Ovary (tissue), 9 donors: ENCODE measurements around the gene CYYR1. TPM values are rescaled to one million over a fixed set of nuclear protein-coding genes. Genes with fewer than 3 reads are reported as not detected.

Source experiments
- DNase-seq, 5 donors: peaks; one replicate each; pipeline ENCODE4 v3.0.0-alpha.2; 2019 to 2020
- H3K27ac ChIP-seq, 2 donors: fragments of 200-600 bp; one replicate each; pipeline versions ENCODE4 v1.5.1 to v1.8.0; 2019 to 2022
- H3K27me3 ChIP-seq: fragments of 200-600 bp; one replicate; pipeline ENCODE4 v1.8.0; 2022
- H3K36me3 ChIP-seq: fragments of 200-600 bp; sonication (generic); one replicate; pipeline ENCODE4 v1.5.1; 2019
- H3K4me1 ChIP-seq: one replicate; pipeline ENCODE4 v1.8.1; 2013; ENCODE audit warnings: mild to moderate bottlenecking, moderate library complexity; ENCODE audit not compliant: insufficient read depth
- H3K4me3 ChIP-seq: fragments of 200-600 bp; sonication (generic); one replicate; pipeline ENCODE4 v1.5.1; 2017
- H3K9me3 ChIP-seq, 2 donors: fragments of 200-600 bp in 1 of 2; sonication (generic) in 1 of 2; one replicate each; pipeline versions ENCODE4 v1.5.1 to v1.8.1; 2013 to 2019; ENCODE audit warnings: mild to moderate bottlenecking in 1 of 2, moderate library complexity in 1 of 2
- EP300 ChIP-seq: sonication (generic); formaldehyde crosslinking; IDR thresholded peaks from one replicate; pipeline ENCODE4 v1.6.1; 2017; ENCODE audit warnings: antibody characterized with exemption
- POLR2A ChIP-seq: fragments of 450-650 bp; IDR thresholded peaks from one replicate; pipeline ENCODE4 v1.6.1; 2017; ENCODE audit warnings: antibody characterized with exemption, mild to moderate bottlenecking, moderate library complexity
- WGBS, 3 donors: extraction: QIAGEN DNeasy Blood & Tissue Kit in 1 of 3; methylation state at CpG; one replicate each; pipeline versions ENCODE4 v1.1.5 to v1.1.7; 2013 to 2017; 5-methylcytosine and 5-hydroxymethylcytosine counted together
- intact Hi-C, 4 donors: fragments of 100-400 bp; cut with DNase I; formaldehyde crosslinking; loops; one replicate each; pipeline versions ENCODE4 v1.11.0 to v1.15.1; 2022 to 2023
- polyA plus RNA-seq, 2 donors: library from polyadenylated mRNA; stranded (reverse); fragments of 200-250 nt in 1 of 2; fragments of 350-450 nt in 1 of 2; fragmentation: Illumina TruSeq in 1 of 2; extraction: RNeasy Lipid Tissue Mini Kit (QIAGEN cat#74804) in 1 of 2; gene quantifications; one replicate each; pipeline ENCODE4 v1.2.3, GENCODE V29; 2013 to 2014
- total RNA-seq, 7 donors: library from RNA; depleted of rRNA in 2 of 7; stranded (reverse); fragments of >200 nt in 2 of 7; fragmentation: NEBNext Ultra II Directional in 3 of 7; extraction: Animal tissue kit (Norgen Biotek cat#: 25700) in 3 of 7; gene quantifications; one replicate each; pipeline versions ENCODE4 v1.1.0 to v1.2.4, GENCODE V29; 2016 to 2023
- TF ChIP-seq, protein P1 (sequence below), 3 donors: fragments of 450-650 bp in 2 of 3; fragments of 200-600 bp in 1 of 3; IDR thresholded peaks; one replicate each; pipeline versions ENCODE4 v1.5.1 to v1.8.0; 2016 to 2022; ENCODE audit warnings: antibody characterized with exemption in 3 of 3, mild to moderate bottlenecking in 1 of 3
- donor health status: DM: no; HTN: no; CAD: no; lungs with moderate emphysema.
- donor health status: DM: no; HTN: no; CAD: no.
- donor health status: Bipolar disorder and iron deficiency.
- donor health status: DM: yes; HTN: yes; CAD: no.
- donor health status: DM: no; HTN: no; CAD: no.
- donor health status: DM: yes; HTN: yes; CAD: no.

Gene CYYR1
- total and polyA plus RNA-seq, 9 donors = 2.4 to 23.4 (median 8.3) TPM

GRCh38 chr21:26555540-26556146 lies 17.4 kb downstream of the CYYR1 start:
- Histone ChIP-seq H3K36me3 (no peaks in the 10 kb centered on the region), H3K4me1 (no peaks in the 10 kb centered on the region), H3K27me3 (no peaks in the 10 kb centered on the region), H3K4me3 (no peak overlapping the region), H3K9me3 (no peaks in the 10 kb centered on the region), H3K27ac (no peak overlapping the region)
- TF ChIP-seq POLR2A (no peak), EP300 (no peak)
- TF ChIP-seq, protein P1, sequence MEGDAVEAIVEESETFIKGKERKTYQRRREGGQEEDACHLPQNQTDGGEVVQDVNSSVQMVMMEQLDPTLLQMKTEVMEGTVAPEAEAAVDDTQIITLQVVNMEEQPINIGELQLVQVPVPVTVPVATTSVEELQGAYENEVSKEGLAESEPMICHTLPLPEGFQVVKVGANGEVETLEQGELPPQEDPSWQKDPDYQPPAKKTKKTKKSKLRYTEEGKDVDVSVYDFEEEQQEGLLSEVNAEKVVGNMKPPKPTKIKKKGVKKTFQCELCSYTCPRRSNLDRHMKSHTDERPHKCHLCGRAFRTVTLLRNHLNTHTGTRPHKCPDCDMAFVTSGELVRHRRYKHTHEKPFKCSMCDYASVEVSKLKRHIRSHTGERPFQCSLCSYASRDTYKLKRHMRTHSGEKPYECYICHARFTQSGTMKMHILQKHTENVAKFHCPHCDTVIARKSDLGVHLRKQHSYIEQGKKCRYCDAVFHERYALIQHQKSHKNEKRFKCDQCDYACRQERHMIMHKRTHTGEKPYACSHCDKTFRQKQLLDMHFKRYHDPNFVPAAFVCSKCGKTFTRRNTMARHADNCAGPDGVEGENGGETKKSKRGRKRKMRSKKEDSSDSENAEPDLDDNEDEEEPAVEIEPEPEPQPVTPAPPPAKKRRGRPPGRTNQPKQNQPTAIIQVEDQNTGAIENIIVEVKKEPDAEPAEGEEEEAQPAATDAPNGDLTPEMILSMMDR (IDR thresholded peaks at IDR 0.05) = no peak
- WGBS, 3 donors = 77 to 86% (median 79%) methylated on average over 1 of the region's 1 CpG
- DNase-seq = no peak
- intact Hi-C loops = no loop called here

DNA sequence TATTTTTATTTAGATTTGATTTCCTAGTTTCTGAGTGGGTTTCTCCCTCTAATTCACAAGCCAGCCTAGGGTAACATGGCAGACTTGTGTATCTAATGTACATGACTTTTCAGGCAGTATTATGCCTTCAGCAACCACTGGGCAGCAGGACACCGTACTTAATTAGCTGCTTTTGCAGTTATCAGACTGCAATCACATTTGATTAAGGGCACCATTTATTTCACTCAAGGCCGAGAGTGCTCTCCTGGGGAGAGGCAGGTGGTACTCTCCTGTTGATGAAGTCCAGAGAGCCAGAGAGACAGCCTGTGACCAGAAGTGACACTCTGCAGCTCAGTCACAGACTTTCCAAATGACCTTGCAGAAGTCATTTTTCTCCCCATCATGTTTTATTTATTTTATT lies 18.7 kb downstream of the CYYR1 start:
- TF ChIP-seq POLR2A (no peak), EP300 (no peak)
- TF ChIP-seq, protein P1 (IDR thresholded peaks at IDR 0.05) = no peak
- 60 to 74% (median 67%) methylated on average over 2 of the region's 2 CpGs for WGBS, 3 donors
- H3K27ac ChIP-seq = no peak overlapping the region
- H3K9me3 ChIP-seq = no peaks in the 10 kb centered on the region
- H3K4me3 ChIP-seq = no peak overlapping the region
- no peaks in the 10 kb centered on the region for H3K4me1 ChIP-seq
- H3K27me3 ChIP-seq = no peaks in the 10 kb centered on the region
- no peaks in the 10 kb centered on the region for H3K36me3 ChIP-seq
- intact Hi-C loops = no loop called here
- DNase-seq = no peak

GRCh38 chr21:26553898-26554297 lies 19.2 kb downstream of the CYYR1 start:
- 61 to 75% (median 65%) methylated on average over 2 of the region's 2 CpGs for WGBS, 3 donors
- Histone ChIP-seq H3K9me3 (no peaks in the 10 kb centered on the region), H3K27me3 (no peaks in the 10 kb centered on the region), H3K4me3 (no peak overlapping the region), H3K27ac (no peak overlapping the region), H3K36me3 (no peaks in the 10 kb centered on the region), H3K4me1 (no peaks in the 10 kb centered on the region)
- intact Hi-C loops = no loop called here
- no peak for TF ChIP-seq EP300
- TF ChIP-seq POLR2A = no peak
- TF ChIP-seq, protein P1 (IDR thresholded peaks at IDR 0.05) = no peak
- no peak for DNase-seq

GRCh38 chr21:26550326-26550725 lies 22.8 kb downstream of the CYYR1 start:
- Histone ChIP-seq H3K4me3 (no peak overlapping the region), H3K4me1 (no peaks in the 10 kb centered on the region), H3K36me3 (no peaks in the 10 kb centered on the region), H3K27me3 (no peaks in the 10 kb centered on the region), H3K27ac (no peak overlapping the region), H3K9me3 (no peaks in the 10 kb centered on the region)
- WGBS, 3 donors = 6 to 11% (median 8%) methylated on average over 2 of the region's 2 CpGs
- TF ChIP-seq POLR2A (no peak), EP300 (no peak)
- TF ChIP-seq, protein P1 (IDR thresholded peaks at IDR 0.05) = no peak
- intact Hi-C loops = no loop called here
- DNase-seq = no peak
